Neural crest cell (in vitro differentiated cells): ENCODE measurements around the gene LCORL. TPM values are rescaled to one million over a fixed set of nuclear protein-coding genes. Genes with fewer than 3 reads are reported as not detected.

Experiments
- DNase-seq: peaks from one replicate; pipeline ENCODE4 v3.0.0; 2021; ENCODE audit warnings: low read depth, mixed read lengths, low spot score
- H3K27ac Mint-ChIP-seq: one replicate; pipeline ENCODE4 v1.8.0; 2021; ENCODE audit warnings: mild to moderate bottlenecking, mixed read lengths; ENCODE audit not compliant: unreplicated experiment
- H3K27me3 Mint-ChIP-seq: 2 replicates; pipeline ENCODE4 v1.8.0; 2021; ENCODE audit warnings: low read depth, mild to moderate bottlenecking, mixed read lengths
- H3K36me3 Mint-ChIP-seq: 2 replicates; pipeline ENCODE4 v1.8.0; 2021; ENCODE audit warnings: low read depth, mild to moderate bottlenecking, mixed read lengths
- H3K4me1 Mint-ChIP-seq: 2 replicates; pipeline ENCODE4 v1.8.0; 2021; ENCODE audit warnings: mixed read lengths
- H3K4me3 Mint-ChIP-seq: one replicate; pipeline ENCODE4 v1.8.0; 2021; ENCODE audit warnings: mild to moderate bottlenecking, mixed read lengths
- H3K9me3 Mint-ChIP-seq: 2 replicates; pipeline ENCODE4 v1.8.0; 2021; ENCODE audit warnings: mixed read lengths
- total RNA-seq: library from RNA; stranded (reverse); gene quantifications from 2 replicates; pipeline ENCODE4 v1.2.1, GENCODE V29; 2021
- TF ChIP-seq, protein P1 (sequence below): fragments of 200-600 bp; sonication (generic); conservative IDR thresholded peaks from 2 replicates; pipeline ENCODE4 v1.5.0; 2021; ENCODE audit warnings: antibody characterized with exemption, mild to moderate bottlenecking

The LCORL gene
- total RNA-seq, 1 donor from 2014 or later: 26.1 TPM

- Mint-ChIP-seq H3K27ac (no peak overlapping the region), H3K27me3 (no peaks in the 10 kb centered on the region), H3K4me3 (no peak overlapping the region), H3K36me3 (peaks cover 4% of the 10 kb centered on the region), H3K9me3 (no peaks in the 10 kb centered on the region), H3K4me1 (no peaks in the 10 kb centered on the region)
- no peak for DNase-seq
- TF ChIP-seq, protein P1, sequence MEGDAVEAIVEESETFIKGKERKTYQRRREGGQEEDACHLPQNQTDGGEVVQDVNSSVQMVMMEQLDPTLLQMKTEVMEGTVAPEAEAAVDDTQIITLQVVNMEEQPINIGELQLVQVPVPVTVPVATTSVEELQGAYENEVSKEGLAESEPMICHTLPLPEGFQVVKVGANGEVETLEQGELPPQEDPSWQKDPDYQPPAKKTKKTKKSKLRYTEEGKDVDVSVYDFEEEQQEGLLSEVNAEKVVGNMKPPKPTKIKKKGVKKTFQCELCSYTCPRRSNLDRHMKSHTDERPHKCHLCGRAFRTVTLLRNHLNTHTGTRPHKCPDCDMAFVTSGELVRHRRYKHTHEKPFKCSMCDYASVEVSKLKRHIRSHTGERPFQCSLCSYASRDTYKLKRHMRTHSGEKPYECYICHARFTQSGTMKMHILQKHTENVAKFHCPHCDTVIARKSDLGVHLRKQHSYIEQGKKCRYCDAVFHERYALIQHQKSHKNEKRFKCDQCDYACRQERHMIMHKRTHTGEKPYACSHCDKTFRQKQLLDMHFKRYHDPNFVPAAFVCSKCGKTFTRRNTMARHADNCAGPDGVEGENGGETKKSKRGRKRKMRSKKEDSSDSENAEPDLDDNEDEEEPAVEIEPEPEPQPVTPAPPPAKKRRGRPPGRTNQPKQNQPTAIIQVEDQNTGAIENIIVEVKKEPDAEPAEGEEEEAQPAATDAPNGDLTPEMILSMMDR: no peak
Measured at GRCh38 chr4:17945303-17945702, 76.3 kb downstream of the LCORL start.

- TF ChIP-seq, protein P1: no peak
- H3K9me3 Mint-ChIP-seq: no peaks in the 10 kb centered on the region
- no peak overlapping the region for H3K27ac Mint-ChIP-seq
- no peak for DNase-seq
- H3K4me1 Mint-ChIP-seq: no peaks in the 10 kb centered on the region
- no peaks in the 10 kb centered on the region for H3K27me3 Mint-ChIP-seq
- H3K36me3 Mint-ChIP-seq: peaks cover 4% of the 10 kb centered on the region
- no peak overlapping the region for H3K4me3 Mint-ChIP-seq
Measured at GRCh38 chr4:17941731-17942130, 79.8 kb downstream of the LCORL start.

- peaks cover 21% of the 10 kb centered on the region for H3K36me3 Mint-ChIP-seq
- no peaks in the 10 kb centered on the region for H3K4me1 Mint-ChIP-seq
Measured at GRCh38 chr4:17939054-17939453, 82.5 kb downstream of the LCORL start.

DNA sequence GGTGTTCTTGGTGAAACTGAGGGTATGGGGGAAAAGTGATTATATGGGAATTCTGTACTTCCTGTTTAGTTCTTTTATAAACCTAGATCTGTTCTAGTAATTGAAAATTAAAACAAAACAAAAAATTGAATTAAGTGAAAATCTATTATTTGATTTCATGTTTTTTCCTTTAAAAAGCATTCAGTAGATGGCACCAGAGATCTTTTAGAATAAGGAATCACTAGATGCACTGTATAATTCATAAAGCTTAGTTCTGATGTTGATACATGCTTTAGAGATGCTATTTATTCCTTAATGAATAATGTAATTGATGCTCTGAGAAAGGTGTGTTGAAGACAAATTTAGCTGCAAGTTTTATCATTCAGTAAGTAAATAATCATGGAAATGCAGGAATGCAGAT is 87.3 kb downstream of the LCORL start:
- no peak overlapping the region for H3K4me3 Mint-ChIP-seq
- no peaks in the 10 kb centered on the region for H3K27me3 Mint-ChIP-seq
- H3K27ac Mint-ChIP-seq: no peak overlapping the region
- no peak for DNase-seq
- no peaks in the 10 kb centered on the region for H3K4me1 Mint-ChIP-seq
- TF ChIP-seq, protein P1: no peak
- H3K36me3 Mint-ChIP-seq: peaks cover 51% of the 10 kb centered on the region
- peaks cover 20% of the 10 kb centered on the region for H3K9me3 Mint-ChIP-seq

More at GRCh38 chr4:17939054-17939453, 82.5 kb downstream of the LCORL start:
- Mint-ChIP-seq H3K27ac (no peak overlapping the region), H3K27me3 (no peaks in the 10 kb centered on the region), H3K9me3 (peaks cover 2% of the 10 kb centered on the region), H3K4me3 (no peak overlapping the region)
- TF ChIP-seq, protein P1: no peak
- no peak for DNase-seq

DNA sequence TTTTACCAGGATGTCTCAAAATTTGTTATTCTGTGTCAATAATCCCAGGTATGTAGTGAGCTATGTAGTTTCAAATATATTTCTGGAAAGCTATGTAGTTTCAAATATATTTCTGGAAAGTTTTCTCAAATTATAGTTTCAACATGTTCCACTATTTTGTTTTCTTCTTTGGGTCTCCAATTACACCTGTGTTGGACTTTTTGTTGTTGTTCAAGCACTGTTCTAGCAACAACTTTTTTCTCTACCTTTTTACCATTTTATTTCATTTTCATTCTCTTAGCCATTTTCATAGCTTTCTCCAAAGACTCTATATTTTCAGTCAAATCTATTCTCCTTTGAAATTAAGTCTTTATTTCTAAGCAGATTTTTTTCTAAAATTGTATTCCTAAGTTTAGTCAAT is 88.4 kb downstream of the LCORL start:
- Mint-ChIP-seq H3K27ac (no peak overlapping the region), H3K4me1 (no peaks in the 10 kb centered on the region), H3K9me3 (peaks cover 20% of the 10 kb centered on the region), H3K36me3 (peaks cover 50% of the 10 kb centered on the region), H3K4me3 (no peak overlapping the region), H3K27me3 (no peaks in the 10 kb centered on the region)
- DNase-seq: no peak
- TF ChIP-seq, protein P1: no peak

GRCh38 chr4:17932041-17932440 is 89.5 kb downstream of the LCORL start:
- H3K9me3 Mint-ChIP-seq: peaks cover 20% of the 10 kb centered on the region
- TF ChIP-seq, protein P1: no peak
- H3K36me3 Mint-ChIP-seq: peaks cover 58% of the 10 kb centered on the region
- H3K4me3 Mint-ChIP-seq: no peak overlapping the region
- H3K4me1 Mint-ChIP-seq: no peaks in the 10 kb centered on the region
- DNase-seq: no peak
- H3K27me3 Mint-ChIP-seq: no peaks in the 10 kb centered on the region
- H3K27ac Mint-ChIP-seq: no peak overlapping the region
